PFSK-1 (cell line): ENCODE data around the gene ZBTB48.

Experiments used
- POLR2AphosphoS5 ChIP-seq: IDR thresholded peaks from 2 replicates; pipeline ENCODE4 v1.6.1; 2012; ENCODE audit warnings: low read depth, mild to moderate bottlenecking, control low read depth, low read length, moderate library complexity
- SIN3A ChIP-seq: IDR thresholded peaks from 2 replicates; pipeline ENCODE4 v1.6.1; 2012; ENCODE audit warnings: mild to moderate bottlenecking, low read length, moderate library complexity, borderline replicate concordance; ENCODE audit not compliant: insufficient read depth
- TAF1 ChIP-seq: IDR thresholded peaks from 2 replicates; pipeline ENCODE4 v1.6.1; 2012; ENCODE audit warnings: low read length, control low read depth, borderline replicate concordance; ENCODE audit not compliant: insufficient read depth
- TF ChIP-seq, protein P1 (sequence below), 2 experiments: IDR thresholded peaks; 2 replicates each; pipeline versions ENCODE4 v1.6.1 to v1.8.0; 2011 to 2012; ENCODE audit warnings: low read depth in 2 of 2, low read length in 2 of 2, control low read depth in 1 of 2, inconsistent platforms in 1 of 2, mild to moderate bottlenecking in 1 of 2, moderate library complexity in 1 of 2; ENCODE audit not compliant: insufficient read depth in 1 of 2

DNA sequence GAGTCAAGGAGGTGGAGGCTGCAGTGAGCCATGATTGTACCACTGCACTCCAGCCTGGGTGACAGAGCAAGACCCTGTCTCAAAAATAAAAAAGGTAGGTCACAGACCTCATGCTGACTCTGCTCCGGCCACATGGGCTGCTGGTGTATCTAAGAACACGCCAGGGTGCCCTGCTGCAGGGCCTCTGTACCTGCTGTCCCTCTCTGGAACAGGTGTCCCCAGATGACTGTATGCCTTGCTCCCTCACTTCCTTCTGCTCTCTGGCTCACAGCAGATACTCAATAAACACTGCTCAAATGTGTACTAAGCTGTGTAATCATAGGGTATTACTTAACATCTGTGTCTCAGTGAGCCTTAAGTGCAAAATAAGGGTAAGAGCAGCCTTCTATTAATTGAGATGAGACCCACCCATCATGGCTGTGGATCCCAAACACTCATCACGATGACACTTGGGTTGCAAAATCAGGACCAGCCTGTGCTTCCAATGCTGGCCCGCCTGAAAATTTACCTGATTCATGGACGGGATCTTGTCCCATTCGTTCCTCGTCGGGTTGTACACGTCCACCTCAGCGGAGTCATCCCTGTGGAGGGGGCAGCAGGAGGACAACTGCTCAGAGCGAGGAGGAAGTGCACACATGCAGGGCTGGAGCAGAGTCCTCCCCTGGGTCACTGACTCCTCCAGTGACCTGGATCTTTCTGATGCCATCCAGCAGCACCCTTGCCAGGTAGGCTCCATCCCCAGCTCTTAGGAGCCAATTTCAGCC lies 15.4 kb downstream of the ZBTB48 start:
- TF ChIP-seq POLR2AphosphoS5, result no peak
- TF ChIP-seq, protein P1, sequence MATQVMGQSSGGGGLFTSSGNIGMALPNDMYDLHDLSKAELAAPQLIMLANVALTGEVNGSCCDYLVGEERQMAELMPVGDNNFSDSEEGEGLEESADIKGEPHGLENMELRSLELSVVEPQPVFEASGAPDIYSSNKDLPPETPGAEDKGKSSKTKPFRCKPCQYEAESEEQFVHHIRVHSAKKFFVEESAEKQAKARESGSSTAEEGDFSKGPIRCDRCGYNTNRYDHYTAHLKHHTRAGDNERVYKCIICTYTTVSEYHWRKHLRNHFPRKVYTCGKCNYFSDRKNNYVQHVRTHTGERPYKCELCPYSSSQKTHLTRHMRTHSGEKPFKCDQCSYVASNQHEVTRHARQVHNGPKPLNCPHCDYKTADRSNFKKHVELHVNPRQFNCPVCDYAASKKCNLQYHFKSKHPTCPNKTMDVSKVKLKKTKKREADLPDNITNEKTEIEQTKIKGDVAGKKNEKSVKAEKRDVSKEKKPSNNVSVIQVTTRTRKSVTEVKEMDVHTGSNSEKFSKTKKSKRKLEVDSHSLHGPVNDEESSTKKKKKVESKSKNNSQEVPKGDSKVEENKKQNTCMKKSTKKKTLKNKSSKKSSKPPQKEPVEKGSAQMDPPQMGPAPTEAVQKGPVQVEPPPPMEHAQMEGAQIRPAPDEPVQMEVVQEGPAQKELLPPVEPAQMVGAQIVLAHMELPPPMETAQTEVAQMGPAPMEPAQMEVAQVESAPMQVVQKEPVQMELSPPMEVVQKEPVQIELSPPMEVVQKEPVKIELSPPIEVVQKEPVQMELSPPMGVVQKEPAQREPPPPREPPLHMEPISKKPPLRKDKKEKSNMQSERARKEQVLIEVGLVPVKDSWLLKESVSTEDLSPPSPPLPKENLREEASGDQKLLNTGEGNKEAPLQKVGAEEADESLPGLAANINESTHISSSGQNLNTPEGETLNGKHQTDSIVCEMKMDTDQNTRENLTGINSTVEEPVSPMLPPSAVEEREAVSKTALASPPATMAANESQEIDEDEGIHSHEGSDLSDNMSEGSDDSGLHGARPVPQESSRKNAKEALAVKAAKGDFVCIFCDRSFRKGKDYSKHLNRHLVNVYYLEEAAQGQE (IDR thresholded peaks at IDR 0.05; ENCODE audit: insufficient read depth in 1 of 2, low read depth in 2 of 2, low read length in 2 of 2), result no peak
- no peak for TF ChIP-seq SIN3A
- TF ChIP-seq TAF1, result no peak
